Esophagus squamous epithelium (tissue), 4 donors: Measurements from ENCODE around the gene ICAM1.

Experiments
- POLR2A ChIP-seq, 4 donors: fragments of 450-650 bp; IDR thresholded peaks; one replicate each; pipeline ENCODE4 v1.6.1; 2017; ENCODE audit warnings: antibody characterized with exemption in 4 of 4, mild to moderate bottlenecking in 4 of 4, moderate library complexity in 3 of 4
- TF ChIP-seq, protein P1 (sequence below), 6 experiments: fragments of 450-650 bp in 4 of 6; fragments of 200-600 bp in 2 of 6; sonication (generic) in 2 of 6; IDR thresholded peaks; one replicate each; pipeline ENCODE4 v1.5.1; 2016 to 2019; ENCODE audit warnings: antibody characterized with exemption in 6 of 6, mild to moderate bottlenecking in 4 of 6, moderate library complexity in 4 of 6

DNA sequence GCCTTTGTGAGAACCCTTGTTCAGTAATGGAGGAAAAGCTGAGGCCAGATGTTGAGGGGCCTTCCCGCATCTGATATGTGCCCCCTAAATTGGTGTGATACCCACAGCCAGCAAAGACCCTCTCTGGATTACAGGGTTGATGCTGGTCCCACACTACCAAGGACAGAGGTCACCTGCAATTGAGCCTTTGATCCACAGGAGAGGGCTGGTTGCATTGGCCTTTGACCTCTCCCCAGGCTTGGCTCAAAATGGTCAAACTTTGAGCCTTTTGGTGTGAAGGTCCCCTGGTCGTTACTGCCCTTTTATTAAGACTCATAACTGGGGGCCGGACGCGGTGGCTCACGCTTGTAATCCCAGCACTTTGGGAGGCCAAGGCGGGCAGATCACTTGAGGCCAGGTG is 27.3 kb upstream of the ICAM1 start:
- TF ChIP-seq, protein P1, sequence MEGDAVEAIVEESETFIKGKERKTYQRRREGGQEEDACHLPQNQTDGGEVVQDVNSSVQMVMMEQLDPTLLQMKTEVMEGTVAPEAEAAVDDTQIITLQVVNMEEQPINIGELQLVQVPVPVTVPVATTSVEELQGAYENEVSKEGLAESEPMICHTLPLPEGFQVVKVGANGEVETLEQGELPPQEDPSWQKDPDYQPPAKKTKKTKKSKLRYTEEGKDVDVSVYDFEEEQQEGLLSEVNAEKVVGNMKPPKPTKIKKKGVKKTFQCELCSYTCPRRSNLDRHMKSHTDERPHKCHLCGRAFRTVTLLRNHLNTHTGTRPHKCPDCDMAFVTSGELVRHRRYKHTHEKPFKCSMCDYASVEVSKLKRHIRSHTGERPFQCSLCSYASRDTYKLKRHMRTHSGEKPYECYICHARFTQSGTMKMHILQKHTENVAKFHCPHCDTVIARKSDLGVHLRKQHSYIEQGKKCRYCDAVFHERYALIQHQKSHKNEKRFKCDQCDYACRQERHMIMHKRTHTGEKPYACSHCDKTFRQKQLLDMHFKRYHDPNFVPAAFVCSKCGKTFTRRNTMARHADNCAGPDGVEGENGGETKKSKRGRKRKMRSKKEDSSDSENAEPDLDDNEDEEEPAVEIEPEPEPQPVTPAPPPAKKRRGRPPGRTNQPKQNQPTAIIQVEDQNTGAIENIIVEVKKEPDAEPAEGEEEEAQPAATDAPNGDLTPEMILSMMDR (IDR thresholded peaks at IDR 0.05), result no peak
- TF ChIP-seq POLR2A (IDR thresholded peaks at IDR 0.05), result no peak
